ENCODE measurements around the gene PLEKHA6. TPM values are rescaled to one million over a fixed set of nuclear protein-coding genes. Genes with fewer than 3 reads are reported as not detected.

PLEKHA6 gene
- total RNA-seq, 1 experiment from 2014 or later, result 2.1 TPM

GRCh38 chr1:204361781-204362180, 2.1 kb upstream of the PLEKHA6 start:
- Histone ChIP-seq H3K4me1 (ENCODE audit: insufficient read depth, low read length) (peaks cover 3% of the 10 kb centered on the region; the same call in 1 of the 2 replicates), H3K4ac (ENCODE audit: low read depth, low read length) (no peak overlapping the region), H3K4me2 (ENCODE audit: insufficient read depth, insufficient read length, low read length) (no peak overlapping the region), H2BK120ac (ENCODE audit: low read depth, low read length, poor library complexity, severe bottlenecking) (no peak overlapping the region), H3K79me2 (ENCODE audit: insufficient read depth, low read length) (no peaks in the 10 kb centered on the region), H4K8ac (replicated peaks; ENCODE audit: insufficient read length, low read depth, low read length) (no peak overlapping the region), H3K9me3 (ENCODE audit: control insufficient read depth, low read depth, low read length) (no peaks in the 10 kb centered on the region), H2AFZ (ENCODE audit: low read length) (no peak overlapping the region), H2BK12ac (ENCODE audit: insufficient read length, low read depth, low read length) (no peak overlapping the region), H3K18ac (ENCODE audit: insufficient read length, low read depth, low read length) (no peak overlapping the region), H3K27ac (ENCODE audit: insufficient read length, low read depth, low read length) (no peak overlapping the region), H2BK20ac (ENCODE audit: low read depth, low read length, poor library complexity, severe bottlenecking) (no peak overlapping the region), H2AK5ac (ENCODE audit: insufficient read length, low read length) (no peak overlapping the region), H3K23ac (ENCODE audit: insufficient read length, low read depth, low read length) (no peak overlapping the region), H4K91ac (ENCODE audit: insufficient read length, low read depth, low read length) (no peak overlapping the region), H3K14ac (ENCODE audit: insufficient read depth, low read length) (no peak overlapping the region), H3K27me3 (ENCODE audit: insufficient read depth, low read length) (no peaks in the 10 kb centered on the region), H2BK15ac (ENCODE audit: low read depth, low read length) (no peak overlapping the region), H3K79me1 (ENCODE audit: insufficient read depth, low read depth, low read length, poor library complexity, severe bottlenecking) (no peaks in the 10 kb centered on the region), H3K23me2 (ENCODE audit: insufficient read length, low read depth, low read length, poor library complexity, severe bottlenecking) (no peaks in the 10 kb centered on the region), H4K5ac (ENCODE audit: insufficient read length, low read depth, low read length) (no peak overlapping the region), H3K9ac (ENCODE audit: extremely low read depth, insufficient read length, low read length) (no peak overlapping the region), H4K20me1 (ENCODE audit: control insufficient read depth, insufficient read depth, insufficient read length) (no peaks in the 10 kb centered on the region), H3T11ph (ENCODE audit: low read length) (no peak overlapping the region), H3K56ac (ENCODE audit: insufficient read length, low read depth, low read length) (no peak overlapping the region), H2BK5ac (ENCODE audit: insufficient read length, low read length) (no peak overlapping the region)
- no CpG with 5 or more reads among the region's 10 CpGs for WGBS (ENCODE audit: extremely low coverage, insufficient read length, low lambda C conversion rate)
- peaks cover 41% of the 10 kb centered on the region for H3K27me3 Mint-ChIP-seq (ENCODE audit: low read depth)
- no peak for TF ChIP-seq CTCF (conservative IDR thresholded peaks at IDR 0.05)
- no peak for DNase-seq
- no peaks in the 10 kb centered on the region for H3K36me3 Mint-ChIP-seq (ENCODE audit: insufficient read depth in 1 of 3, low read depth in 3 of 3)
- H3K27ac Mint-ChIP-seq, result no peak overlapping the region
- H3K4me1 Mint-ChIP-seq, result peaks cover 29 to 30% of the 10 kb centered on the region in 2 experiments
- no peaks in the 10 kb centered on the region for H3K9me3 Mint-ChIP-seq
- H3K4me3 Mint-ChIP-seq, result no peak overlapping the region; a peak in 1 of 5 replicates
